Measurements from ENCODE around the gene SPATC1L. TPM values are rescaled to one million over a fixed set of nuclear protein-coding genes. Genes with fewer than 3 reads are reported as not detected.
"Not testable (repeated sequence)": the region's sequence is repeated elsewhere in the genome, so short reads cannot be mapped to it uniquely, and the experiment has no call there.

Gene SPATC1L
- total RNA-seq, 1 donor from 2014 or later = 14.1 TPM

- Mint-ChIP-seq H3K36me3 (ENCODE audit: low read depth) (peaks cover 16% of the 10 kb centered on the region), H3K27me3 (ENCODE audit: low read depth) (no peaks in the 10 kb centered on the region), H3K4me1 (ENCODE audit: low read depth) (peaks cover 11% of the 10 kb centered on the region), H3K27ac (ENCODE audit: unreplicated experiment) (no peak overlapping the region), H3K9me3 (ENCODE audit: low read depth) (peaks cover 31% of the 10 kb centered on the region), H3K4me3 (ENCODE audit: unreplicated experiment) (no peak overlapping the region)
- no peak for TF ChIP-seq CTCF (IDR thresholded peaks at IDR 0.05)
- DNase-seq (ENCODE audit: low spot score) = peak; percentile 83
Measured at GRCh38 chr21:46179708-46180078, 4.6 kb downstream of the SPATC1L start.

GRCh38 chr21:46178961-46179360, 5.3 kb downstream of the SPATC1L start:
- no peaks in the 10 kb centered on the region for H3K27me3 Mint-ChIP-seq (ENCODE audit: low read depth)
- no peak for TF ChIP-seq CTCF (IDR thresholded peaks at IDR 0.05)
- H3K36me3 Mint-ChIP-seq (ENCODE audit: low read depth) = peaks cover 20% of the 10 kb centered on the region
- peaks cover 36% of the 10 kb centered on the region for H3K9me3 Mint-ChIP-seq (ENCODE audit: low read depth)
- DNase-seq (ENCODE audit: low spot score) = no peak
- no peak overlapping the region for H3K27ac Mint-ChIP-seq (ENCODE audit: unreplicated experiment)
- H3K4me1 Mint-ChIP-seq (ENCODE audit: low read depth) = peaks cover 6% of the 10 kb centered on the region
- H3K4me3 Mint-ChIP-seq (ENCODE audit: unreplicated experiment) = no peak overlapping the region

GRCh38 chr21:46176443-46177129, 7.7 kb downstream of the SPATC1L start:
- not testable (repeated sequence) for H3K27me3 Mint-ChIP-seq (ENCODE audit: low read depth); DNase-seq (ENCODE audit: low spot score); H3K27ac Mint-ChIP-seq (ENCODE audit: unreplicated experiment); H3K4me1 Mint-ChIP-seq (ENCODE audit: low read depth); H3K4me3 Mint-ChIP-seq (ENCODE audit: unreplicated experiment)
- Mint-ChIP-seq H3K36me3 (ENCODE audit: low read depth) (peaks cover 20% of the 10 kb centered on the region), H3K9me3 (ENCODE audit: low read depth) (peaks cover 36% of the 10 kb centered on the region)

GRCh38 chr21:46173573-46173972, 10.7 kb downstream of the SPATC1L start:
- H3K9me3 Mint-ChIP-seq (ENCODE audit: low read depth) = peaks cover 36% of the 10 kb centered on the region
- H3K27ac Mint-ChIP-seq (ENCODE audit: unreplicated experiment) = no peak overlapping the region
- H3K27me3 Mint-ChIP-seq (ENCODE audit: low read depth) = no peaks in the 10 kb centered on the region
- DNase-seq (ENCODE audit: low spot score) = peak; percentile 36
- no peak for TF ChIP-seq CTCF (IDR thresholded peaks at IDR 0.05)
- no peak overlapping the region for H3K4me3 Mint-ChIP-seq (ENCODE audit: unreplicated experiment)
- no peaks in the 10 kb centered on the region for H3K4me1 Mint-ChIP-seq (ENCODE audit: low read depth)
- H3K36me3 Mint-ChIP-seq (ENCODE audit: low read depth) = peaks cover 20% of the 10 kb centered on the region

- no peak overlapping the region for H3K27ac Mint-ChIP-seq (ENCODE audit: unreplicated experiment)
- no peaks in the 10 kb centered on the region for H3K4me1 Mint-ChIP-seq (ENCODE audit: low read depth)
- peaks cover 20% of the 10 kb centered on the region for H3K36me3 Mint-ChIP-seq (ENCODE audit: low read depth)
- no peak for TF ChIP-seq CTCF (IDR thresholded peaks at IDR 0.05)
- DNase-seq (ENCODE audit: low spot score) = peak; percentile 74
- no peak overlapping the region for H3K4me3 Mint-ChIP-seq (ENCODE audit: unreplicated experiment)
- H3K27me3 Mint-ChIP-seq (ENCODE audit: low read depth) = no peaks in the 10 kb centered on the region
- H3K9me3 Mint-ChIP-seq (ENCODE audit: low read depth) = peaks cover 36% of the 10 kb centered on the region
Measured at GRCh38 chr21:46172863-46173528, 11.3 kb downstream of the SPATC1L start.

Data from chondrocyte (in vitro differentiated cells).